Measurements from ENCODE around the gene MSANTD3.

MSANTD3 gene

DNA sequence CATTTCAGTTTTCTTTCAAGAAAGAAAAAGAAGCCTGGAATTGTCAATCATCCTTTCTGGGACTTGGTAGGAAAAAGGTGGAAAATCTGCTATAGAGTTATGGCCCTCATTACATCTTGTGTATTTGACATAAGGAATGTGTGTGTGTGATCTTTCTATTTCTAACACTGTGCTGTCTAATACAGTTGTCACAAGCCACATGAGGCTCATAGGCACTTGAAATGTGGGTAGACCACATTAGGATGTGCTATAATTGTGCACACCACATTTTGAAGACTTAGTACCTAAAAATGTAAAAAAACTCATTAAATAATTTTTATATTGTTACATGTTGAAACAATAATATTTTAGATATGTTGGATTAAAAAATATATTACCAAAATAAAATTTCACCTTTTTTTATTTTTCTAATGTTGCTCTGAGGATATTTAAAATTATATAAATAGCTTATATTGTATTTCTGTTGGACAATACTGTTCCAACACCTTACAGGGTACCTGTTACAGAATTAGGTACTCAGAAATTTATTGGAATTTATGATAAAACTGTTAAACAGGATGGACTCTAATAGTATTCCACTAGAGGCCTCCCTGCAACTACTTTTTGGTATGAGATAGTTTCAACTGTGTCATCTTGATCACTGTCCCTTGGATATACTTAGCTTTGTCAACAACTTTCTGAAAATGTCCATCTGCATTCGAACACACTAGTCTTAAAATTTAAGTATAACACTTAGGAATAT is 18.4 kb downstream of the MSANTD3 start:
- TF ChIP-seq, protein P1, sequence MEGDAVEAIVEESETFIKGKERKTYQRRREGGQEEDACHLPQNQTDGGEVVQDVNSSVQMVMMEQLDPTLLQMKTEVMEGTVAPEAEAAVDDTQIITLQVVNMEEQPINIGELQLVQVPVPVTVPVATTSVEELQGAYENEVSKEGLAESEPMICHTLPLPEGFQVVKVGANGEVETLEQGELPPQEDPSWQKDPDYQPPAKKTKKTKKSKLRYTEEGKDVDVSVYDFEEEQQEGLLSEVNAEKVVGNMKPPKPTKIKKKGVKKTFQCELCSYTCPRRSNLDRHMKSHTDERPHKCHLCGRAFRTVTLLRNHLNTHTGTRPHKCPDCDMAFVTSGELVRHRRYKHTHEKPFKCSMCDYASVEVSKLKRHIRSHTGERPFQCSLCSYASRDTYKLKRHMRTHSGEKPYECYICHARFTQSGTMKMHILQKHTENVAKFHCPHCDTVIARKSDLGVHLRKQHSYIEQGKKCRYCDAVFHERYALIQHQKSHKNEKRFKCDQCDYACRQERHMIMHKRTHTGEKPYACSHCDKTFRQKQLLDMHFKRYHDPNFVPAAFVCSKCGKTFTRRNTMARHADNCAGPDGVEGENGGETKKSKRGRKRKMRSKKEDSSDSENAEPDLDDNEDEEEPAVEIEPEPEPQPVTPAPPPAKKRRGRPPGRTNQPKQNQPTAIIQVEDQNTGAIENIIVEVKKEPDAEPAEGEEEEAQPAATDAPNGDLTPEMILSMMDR (conservative IDR thresholded peaks at IDR 0.05; ENCODE audit: low read depth) = no peak
- no peak for DNase-seq (ENCODE audit: low spot score)
- POLR2A ChIA-PET (ENCODE audit: low non-redundant PET) = no interaction called here
- H3K27ac ChIP-seq = no peak overlapping the region
- CTCF ChIA-PET = no interaction called here

DNA sequence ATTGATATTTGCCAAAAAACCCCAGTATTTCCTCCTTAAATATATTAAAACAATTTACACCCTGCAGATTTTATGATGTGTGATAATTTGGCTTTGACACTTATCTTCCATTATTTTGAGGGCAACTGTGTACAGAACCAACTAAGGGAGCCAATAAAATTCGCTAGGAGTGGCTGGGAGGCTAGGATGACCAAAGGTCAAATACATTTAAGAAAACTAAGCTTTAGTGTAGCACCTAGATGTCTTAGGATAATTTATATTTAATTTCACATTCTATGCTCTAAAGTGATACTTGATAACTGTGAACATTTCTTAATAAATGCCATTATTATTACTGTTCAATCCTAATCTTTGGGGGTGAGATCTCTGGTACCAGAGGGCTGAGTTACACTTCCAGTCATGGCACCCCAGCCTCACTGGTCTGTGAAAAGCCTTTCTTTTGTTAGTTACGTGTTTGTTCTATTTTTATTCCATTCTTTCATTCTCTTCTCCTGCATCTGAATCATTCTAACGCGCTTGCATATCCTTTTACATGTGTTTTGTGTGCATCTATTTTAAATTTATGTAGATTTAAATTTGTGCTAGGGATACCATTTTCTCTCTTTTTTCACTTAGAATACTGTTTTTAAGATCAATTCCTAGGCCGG is 19.1 kb downstream of the MSANTD3 start:
- POLR2A ChIA-PET (ENCODE audit: low non-redundant PET) = no interaction called here
- CTCF ChIA-PET = no interaction called here
- no peak for DNase-seq (ENCODE audit: low spot score)
- TF ChIP-seq, protein P1 (conservative IDR thresholded peaks at IDR 0.05; ENCODE audit: low read depth) = no peak
- no peak overlapping the region for H3K27ac ChIP-seq

DNA sequence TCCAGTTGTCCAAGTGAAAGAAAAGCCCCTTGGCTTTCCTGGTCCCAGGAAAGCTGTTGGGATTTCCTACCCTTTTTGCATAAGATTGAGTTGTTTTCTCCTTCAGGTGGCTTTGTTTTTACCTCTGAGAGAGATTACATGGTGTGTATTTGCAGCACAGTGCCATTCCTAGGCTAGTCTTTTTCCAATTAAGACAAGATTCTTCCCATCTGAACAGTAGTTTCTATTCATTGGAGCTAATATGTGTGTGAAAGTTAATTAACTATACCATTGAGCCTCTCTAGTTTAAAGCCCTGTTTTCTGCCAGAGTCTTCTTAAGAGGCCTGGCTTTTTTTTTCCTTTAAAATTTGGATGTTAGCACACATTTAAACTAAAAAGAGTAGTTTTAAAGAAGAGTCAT is 20.1 kb downstream of the MSANTD3 start:
- POLR2A ChIA-PET (ENCODE audit: low non-redundant PET) = no interaction called here

DNA sequence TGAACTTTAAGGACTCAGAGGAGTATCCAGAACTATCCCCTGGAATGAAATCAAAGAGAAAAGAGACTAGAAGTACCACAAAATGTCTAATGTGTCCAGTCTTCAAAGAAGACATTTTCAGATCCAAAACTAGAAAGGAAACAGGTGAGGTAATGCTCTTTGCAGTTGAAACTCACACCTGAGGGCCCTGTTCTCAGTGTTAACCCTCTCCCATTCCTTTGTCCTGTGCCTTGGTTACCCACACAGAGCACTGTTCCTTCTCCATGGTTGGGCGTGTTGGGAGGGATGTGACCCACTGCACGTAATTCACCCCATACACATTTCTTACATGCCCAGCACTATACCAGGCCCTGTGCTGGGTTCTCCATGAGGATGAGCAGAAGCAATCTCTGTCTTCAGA is 21.3 kb downstream of the MSANTD3 start:
- no peak for DNase-seq (ENCODE audit: low spot score)
- ChIA-PET CTCF (no interaction called here), POLR2A (ENCODE audit: low non-redundant PET) (no interaction called here)
- TF ChIP-seq, protein P1 (conservative IDR thresholded peaks at IDR 0.05; ENCODE audit: low read depth) = no peak
- no peak overlapping the region for H3K27ac ChIP-seq

More for the DNA sequence above, 20.1 kb downstream of the MSANTD3 start:
- TF ChIP-seq, protein P1 (conservative IDR thresholded peaks at IDR 0.05; ENCODE audit: low read depth) = no peak
- CTCF ChIA-PET = interaction anchor here (0.7 to 0.9 kb wide), 2 partner anchors 9 to 484 kb away, joined by 3 to 4 read pairs; no protein-coding TSS in a partner anchor
- H3K27ac ChIP-seq = no peak overlapping the region
- DNase-seq (ENCODE audit: low spot score) = no peak

DNA sequence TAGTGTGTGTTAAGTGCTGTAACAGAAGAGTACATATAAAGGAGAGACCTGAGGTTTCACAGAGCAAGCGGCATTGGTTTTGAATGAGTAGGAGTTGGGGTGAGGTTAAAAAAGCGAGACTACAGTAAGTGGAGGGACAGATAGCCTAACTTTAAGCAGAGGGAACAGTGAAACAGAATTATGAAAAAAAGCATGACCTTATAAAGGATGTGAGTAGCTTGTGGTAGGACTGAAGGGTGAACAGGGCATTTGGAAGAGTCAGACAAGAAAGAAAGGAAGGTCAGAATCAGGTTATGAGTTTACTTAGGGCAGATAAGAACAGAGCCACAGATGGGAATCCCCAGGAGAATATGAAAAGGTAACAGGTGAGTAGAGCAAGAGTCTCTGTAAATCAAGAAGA is 22.5 kb downstream of the MSANTD3 start:
- TF ChIP-seq, protein P1 (conservative IDR thresholded peaks at IDR 0.05; ENCODE audit: low read depth) = no peak
- DNase-seq (ENCODE audit: low spot score) = no peak
- CTCF ChIA-PET = interaction anchor here (0.6 to 0.9 kb wide), 2 partner anchors 11 to 17 kb away, joined by 3 read pairs; no protein-coding TSS in a partner anchor
- H3K27ac ChIP-seq = no peak overlapping the region
- POLR2A ChIA-PET (ENCODE audit: low non-redundant PET) = no interaction called here

DNA sequence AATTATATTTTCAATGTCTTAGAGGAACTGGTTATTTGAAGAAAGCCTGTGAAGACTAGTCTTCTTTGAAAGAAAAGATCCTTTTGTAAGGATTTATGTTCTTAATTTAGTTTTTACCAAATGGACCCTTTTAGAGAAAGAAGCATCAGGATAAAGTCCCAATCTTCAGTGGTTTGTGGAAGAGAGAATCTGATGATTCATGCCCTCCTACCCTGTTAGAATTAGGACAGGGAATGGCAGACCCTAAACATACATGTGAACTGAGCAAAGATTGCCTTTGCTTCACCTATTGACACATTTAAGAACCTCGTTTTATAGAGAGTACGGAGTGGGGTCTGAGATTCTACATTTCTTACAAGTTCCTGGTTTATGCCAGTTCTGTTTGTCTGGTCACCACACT is 26.0 kb downstream of the MSANTD3 start:
- POLR2A ChIA-PET (ENCODE audit: low non-redundant PET) = no interaction called here
- no peak for DNase-seq (ENCODE audit: low spot score)

More for the DNA sequence above, 26.0 kb downstream of the MSANTD3 start:
- CTCF ChIA-PET = no interaction called here
- no peak overlapping the region for H3K27ac ChIP-seq
- TF ChIP-seq, protein P1 (conservative IDR thresholded peaks at IDR 0.05; ENCODE audit: low read depth) = no peak
